ENCODE data around the gene CNIH4.

GRCh38 chr1:224378855-224379631 lies 22.4 kb downstream of the CNIH4 start:
- no peak for TF ChIP-seq POLR2AphosphoS5 (IDR thresholded peaks at IDR 0.05; ENCODE audit: low read length)
- no peak for TF ChIP-seq CTCF (IDR thresholded peaks at IDR 0.05 in 2 of 3, conservative IDR thresholded peaks at IDR 0.05 in 1 of 3; ENCODE audit: control insufficient read depth in 2 of 3, extremely low read depth in 1 of 3, insufficient read depth in 1 of 3, low read depth in 3 of 3, low read length in 3 of 3)
- TF ChIP-seq ATF3 (IDR thresholded peaks at IDR 0.05; ENCODE audit: borderline replicate concordance, extremely low read depth, low read depth, low read length), result no peak
- no peak for TF ChIP-seq EZH2 (IDR thresholded peaks at IDR 0.05; ENCODE audit: borderline replicate concordance, control insufficient read depth, low read depth, low read length)
- no peak for TF ChIP-seq ELK1 (IDR thresholded peaks at IDR 0.05; ENCODE audit: low read depth, low read length)
- no peak for TF ChIP-seq IRF4 (IDR thresholded peaks at IDR 0.05; ENCODE audit: low read depth, low read length)
- TF ChIP-seq TAF1 (IDR thresholded peaks at IDR 0.05; ENCODE audit: borderline replicate concordance, low read depth, low read length), result no peak
- no peak for TF ChIP-seq MXI1 (IDR thresholded peaks at IDR 0.05; ENCODE audit: low read depth, low read length)
